AG04449 (cell line): ENCODE measurements around the gene CLTA.

Experiments used
- CTCF ChIA-PET: fragments of 350-600 bp; formaldehyde crosslinking; extraction: SDS; loops from one replicate; lab custom pipeline; 2021; ENCODE audit warnings: antibody characterized with exemption; lab: Yijun Ruan, JAX
- POLR2A ChIA-PET: fragments of 400-600, 350-600 bp; formaldehyde crosslinking; extraction: SDS; loops from one replicate; lab custom pipeline; 2020; ENCODE audit warnings: antibody characterized with exemption, inconsistent platforms; lab: Yijun Ruan, JAX
- DNase-seq: peaks from one replicate; pipeline ENCODE4 v3.0.0-alpha.2; 2010; ENCODE audit warnings: low read depth, low spot score
- H3K4me3 ChIP-seq: 2 replicates; pipeline ENCODE4 v1.5.1; 2011; ENCODE audit warnings: low read depth, mild to moderate bottlenecking, control low read depth, low read length
- CTCF ChIP-seq: IDR thresholded peaks from one replicate; pipeline ENCODE4 v1.5.1; 2011; ENCODE audit warnings: mild to moderate bottlenecking, moderate library complexity, low read length, control low read depth, inconsistent platforms; ENCODE audit not compliant: insufficient read depth; ENCODE audit errors: missing control alignments

The CLTA gene

GRCh38 chr9:36194326-36195000, 3.7 kb downstream of the CLTA start:
- no peak for DNase-seq
- no peak overlapping the region for H3K4me3 ChIP-seq
- ChIA-PET CTCF (interaction anchor here (0.6 to 5.6 kb wide), 6 partner anchors 7 to 293 kb away, joined by 3 to 35 read pairs (median 6); no protein-coding TSS in a partner anchor), POLR2A (interaction anchor here (1.4 kb wide), 1 partner anchor 13 kb away, joined by 4 read pairs; no protein-coding TSS in a partner anchor)
- TF ChIP-seq CTCF, result no peak

GRCh38 chr9:36204906-36205547, 14.3 kb downstream of the CLTA start:
- TF ChIP-seq CTCF, result peak; percentile 14
- CTCF ChIA-PET, result interaction anchor here (0.6 to 1.6 kb wide), 6 partner anchors 11 to 131 kb away, joined by 3 to 6 read pairs (median 3); partner anchors contain the start of gene CLTA
- no peak for DNase-seq
- H3K4me3 ChIP-seq, result no peak overlapping the region
- POLR2A ChIA-PET, result no interaction called here

GRCh38 chr9:36207016-36207415, 16.3 kb downstream of the CLTA start:
- CTCF ChIA-PET, result interaction anchor here (0.8 to 1.3 kb wide), 4 partner anchors 15 to 255 kb away, joined by 3 to 5 read pairs (median 4); no protein-coding TSS in a partner anchor
- POLR2A ChIA-PET, result interaction anchor here (1.0 to 1.4 kb wide), 3 partner anchors 11 to 16 kb away, joined by 3 to 4 read pairs (median 4); partner anchors contain the start of gene CLTA
- no peak overlapping the region for H3K4me3 ChIP-seq
- DNase-seq, result no peak
- no peak for TF ChIP-seq CTCF

- H3K4me3 ChIP-seq, result no peak overlapping the region
- DNase-seq, result no peak
- CTCF ChIA-PET, result interaction anchor here (0.7 to 1.3 kb wide), 5 partner anchors 15 to 255 kb away, joined by 3 to 5 read pairs (median 3); no protein-coding TSS in a partner anchor
- POLR2A ChIA-PET, result interaction anchor here (0.6 to 1.4 kb wide), 4 partner anchors 10 to 45 kb away, joined by 3 to 4 read pairs (median 4); partner anchors contain the start of gene CLTA
- no peak for TF ChIP-seq CTCF
Observed at GRCh38 chr9:36207546-36208012, 16.9 kb downstream of the CLTA start.

- no peak for TF ChIP-seq CTCF
- CTCF ChIA-PET, result interaction anchor here (1.0 to 2.8 kb wide), 5 partner anchors 10 to 120 kb away, joined by 3 to 7 read pairs (median 5); partner anchors contain the start of gene CLTA
- no peak overlapping the region for H3K4me3 ChIP-seq
- no peak for DNase-seq
- POLR2A ChIA-PET, result no interaction called here
Observed at GRCh38 chr9:36208521-36209253, 18.0 kb downstream of the CLTA start.
